Rectal smooth muscle tissue (tissue), 1 donor: Measurements from ENCODE around the gene NEO1.

Experiments used
- H3K27ac ChIP-seq: one replicate; pipeline ENCODE4 v1.7.0; 2013; ENCODE audit warnings: low read depth, low read length, inconsistent platforms
- H3K27me3 ChIP-seq: one replicate; pipeline ENCODE4 v1.7.0; 2013; ENCODE audit warnings: low read length; ENCODE audit not compliant: control insufficient read depth, insufficient read depth
- H3K36me3 ChIP-seq: one replicate; pipeline ENCODE4 v1.7.0; 2013; ENCODE audit warnings: low read length; ENCODE audit not compliant: control insufficient read depth, insufficient read depth
- H3K4me1 ChIP-seq: one replicate; pipeline ENCODE4 v1.7.0; 2013; ENCODE audit warnings: low read length; ENCODE audit not compliant: control insufficient read depth, insufficient read depth
- H3K4me3 ChIP-seq: one replicate; pipeline ENCODE4 v1.7.0; 2013; ENCODE audit warnings: low read length
- H3K9ac ChIP-seq: one replicate; pipeline ENCODE4 v1.7.0; 2013; ENCODE audit warnings: low read length

NEO1 gene

DNA sequence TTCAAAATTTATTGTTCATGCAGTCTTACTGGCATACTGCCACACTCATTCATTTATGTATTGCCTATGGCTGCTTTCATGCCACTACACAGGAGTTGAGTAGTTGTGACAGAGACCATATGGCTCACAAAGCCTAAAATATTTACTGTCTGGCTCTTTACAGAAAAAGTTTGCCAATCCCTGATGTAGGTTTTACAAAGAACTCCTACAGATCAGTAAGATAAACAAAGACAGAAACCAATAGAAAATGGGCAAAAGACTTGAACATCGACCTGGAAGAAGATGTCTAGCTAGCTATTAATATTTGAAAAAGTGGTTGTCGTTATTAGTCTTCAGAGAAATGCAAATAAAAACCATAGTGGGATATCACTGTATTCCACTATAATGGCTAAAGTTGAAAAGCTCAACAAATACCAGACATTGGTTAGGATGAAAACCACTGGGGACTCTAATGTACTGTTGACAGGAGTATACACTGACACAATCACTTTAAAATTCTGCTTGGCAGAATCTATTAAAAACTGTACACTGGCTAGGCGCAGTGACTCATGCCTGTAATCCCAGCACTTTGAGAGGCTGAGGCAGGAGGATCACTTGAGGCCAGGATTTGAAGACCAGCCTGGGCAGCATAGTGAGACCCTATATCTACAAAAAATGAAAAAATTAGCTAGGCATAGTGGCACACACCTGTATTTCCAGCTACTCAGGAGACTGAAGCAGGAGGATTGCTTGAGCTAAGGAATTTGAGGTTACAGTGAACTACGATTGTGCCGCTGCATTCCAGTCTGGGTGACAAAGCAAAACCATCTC lies 87.7 kb downstream of the NEO1 start:
- H3K27ac ChIP-seq, result no peak overlapping the region
- peaks cover 5% of the 10 kb centered on the region for H3K36me3 ChIP-seq
- no peak overlapping the region for H3K9ac ChIP-seq
- no peaks in the 10 kb centered on the region for H3K27me3 ChIP-seq
- no peaks in the 10 kb centered on the region for H3K4me1 ChIP-seq
- no peak overlapping the region for H3K4me3 ChIP-seq

DNA sequence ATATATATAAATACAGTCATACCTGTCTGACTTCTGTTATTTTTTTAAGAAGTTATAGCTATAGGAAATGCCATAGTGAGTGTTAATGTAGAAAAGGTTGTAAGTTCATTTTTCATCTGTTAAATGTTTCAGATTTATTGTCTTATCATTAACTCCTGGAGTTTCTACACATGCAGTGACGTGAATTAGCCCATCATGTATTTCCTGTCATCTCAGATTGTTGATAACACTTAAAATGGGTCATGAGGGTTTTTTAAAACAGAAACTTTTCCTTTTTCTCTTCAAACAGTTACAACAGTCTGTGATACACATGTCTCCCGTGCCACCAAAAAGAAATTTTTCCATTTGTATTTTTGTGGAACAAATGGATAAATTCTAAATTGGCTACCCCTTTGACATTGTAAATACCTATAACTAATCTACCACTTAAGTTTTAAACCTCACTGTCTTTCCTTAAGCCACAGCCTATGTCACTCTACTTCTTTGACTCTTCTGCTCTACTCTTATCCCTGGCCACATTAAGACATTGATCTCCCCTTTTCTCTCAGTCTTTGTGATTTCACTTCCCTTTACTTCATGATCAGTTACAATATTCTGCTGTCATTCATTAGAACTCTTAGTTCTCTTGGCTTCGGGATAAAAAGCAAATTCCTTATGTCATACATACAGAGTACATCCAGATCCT lies 89.1 kb downstream of the NEO1 start:
- H3K4me3 ChIP-seq, result no peak overlapping the region
- H3K9ac ChIP-seq, result no peak overlapping the region
- H3K36me3 ChIP-seq, result peaks cover 7% of the 10 kb centered on the region
- H3K27me3 ChIP-seq, result no peaks in the 10 kb centered on the region
- no peaks in the 10 kb centered on the region for H3K4me1 ChIP-seq
- no peak overlapping the region for H3K27ac ChIP-seq

DNA sequence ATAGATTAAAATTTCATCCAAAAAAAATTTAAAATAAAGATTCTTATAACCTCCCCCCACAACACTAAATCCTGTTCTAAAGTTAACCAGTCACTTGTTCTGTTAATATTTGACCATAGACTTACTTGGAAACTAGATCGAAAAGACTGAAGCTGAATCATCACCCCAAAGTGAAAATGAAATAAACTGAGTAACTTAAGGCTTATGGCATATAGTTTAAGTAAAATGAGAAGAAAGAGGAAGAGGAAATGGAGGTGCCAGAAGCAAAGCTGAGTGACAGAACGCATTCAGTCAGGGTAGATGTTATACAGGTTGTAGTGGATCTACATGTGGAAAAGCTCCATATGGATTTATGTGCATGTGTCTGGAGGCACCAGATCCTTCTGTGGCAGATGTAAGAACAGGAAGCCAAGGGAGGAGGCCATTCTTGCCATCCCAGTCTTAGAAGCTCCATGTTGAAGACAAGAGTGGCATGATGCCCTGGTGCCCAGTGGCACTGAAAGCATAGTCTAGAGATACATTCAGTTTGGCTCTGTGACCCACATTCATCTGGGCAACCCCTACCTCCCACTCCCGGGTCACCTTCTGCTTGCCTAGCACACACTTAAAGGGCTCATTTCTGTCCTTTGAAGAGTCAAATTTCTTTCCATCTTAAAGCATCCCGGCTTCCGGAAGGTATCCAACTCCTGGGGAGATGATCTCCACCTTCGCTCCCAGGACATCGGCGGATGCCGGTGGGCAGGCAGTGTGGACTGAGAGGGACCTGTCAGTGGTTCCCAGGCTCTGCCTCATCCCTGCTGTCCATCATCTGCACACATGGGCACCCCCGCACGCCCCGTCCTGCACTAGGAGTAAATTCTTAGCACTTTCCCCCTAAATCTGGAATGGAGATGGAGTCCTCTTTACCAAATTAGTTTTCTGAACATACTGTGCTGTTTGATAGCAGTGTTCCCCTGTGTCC lies 90.8 kb downstream of the NEO1 start:
- H3K9ac ChIP-seq, result no peak overlapping the region
- H3K4me3 ChIP-seq, result no peak overlapping the region
- no peaks in the 10 kb centered on the region for H3K27me3 ChIP-seq
- H3K36me3 ChIP-seq, result peaks cover 4% of the 10 kb centered on the region
- no peak overlapping the region for H3K27ac ChIP-seq
- H3K4me1 ChIP-seq, result no peaks in the 10 kb centered on the region

DNA sequence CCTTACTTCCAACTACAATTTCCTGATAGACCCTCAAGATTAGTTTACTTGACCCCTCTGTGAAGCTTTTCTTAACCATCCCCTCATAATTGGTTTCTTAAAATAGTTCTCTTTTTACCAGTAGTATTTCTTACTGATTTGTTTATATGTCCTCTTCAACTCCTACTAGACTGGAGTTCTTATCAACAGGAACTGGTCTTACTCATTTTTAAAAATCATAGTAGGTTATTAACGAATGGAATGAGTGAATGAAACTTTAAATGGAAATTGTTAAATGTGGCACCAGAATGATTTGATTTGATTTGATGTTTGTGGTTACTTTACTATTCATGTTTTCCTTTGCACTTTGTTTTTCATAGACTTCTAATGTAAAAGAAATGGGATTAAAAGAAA lies 91.5 kb downstream of the NEO1 start:
- H3K27ac ChIP-seq, result no peak overlapping the region
- H3K4me1 ChIP-seq, result no peaks in the 10 kb centered on the region
- peaks cover 4% of the 10 kb centered on the region for H3K36me3 ChIP-seq
- no peak overlapping the region for H3K4me3 ChIP-seq
- no peak overlapping the region for H3K9ac ChIP-seq
- H3K27me3 ChIP-seq, result no peaks in the 10 kb centered on the region

DNA sequence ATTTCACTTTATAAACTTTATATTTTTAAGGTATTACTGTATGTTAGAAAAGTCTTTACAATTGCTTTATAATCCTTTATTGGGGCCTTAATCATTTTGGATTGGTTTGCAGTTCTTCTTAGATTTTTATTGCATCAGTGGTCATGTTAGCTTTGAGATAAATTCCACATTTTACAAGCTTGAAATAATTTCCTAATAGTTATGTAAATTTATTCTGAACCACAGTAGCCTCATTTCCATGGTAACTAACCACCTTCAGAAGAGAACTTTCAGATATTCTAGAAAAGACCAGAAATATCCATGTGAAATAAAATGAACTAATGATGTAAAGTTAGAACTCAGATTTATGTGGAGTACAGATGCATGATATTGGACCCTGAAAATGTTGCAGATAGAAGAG lies 94.2 kb downstream of the NEO1 start:
- Histone ChIP-seq H3K27ac (no peak overlapping the region), H3K4me1 (no peaks in the 10 kb centered on the region), H3K27me3 (no peaks in the 10 kb centered on the region), H3K36me3 (peaks cover 4% of the 10 kb centered on the region), H3K4me3 (no peak overlapping the region), H3K9ac (no peak overlapping the region)

GRCh38 chr15:73150831-73151230 lies 98.6 kb downstream of the NEO1 start:
- Histone ChIP-seq H3K4me3 (no peak overlapping the region), H3K27ac (no peak overlapping the region), H3K9ac (no peak overlapping the region), H3K4me1 (no peaks in the 10 kb centered on the region), H3K27me3 (no peaks in the 10 kb centered on the region), H3K36me3 (peaks cover 4% of the 10 kb centered on the region)

DNA sequence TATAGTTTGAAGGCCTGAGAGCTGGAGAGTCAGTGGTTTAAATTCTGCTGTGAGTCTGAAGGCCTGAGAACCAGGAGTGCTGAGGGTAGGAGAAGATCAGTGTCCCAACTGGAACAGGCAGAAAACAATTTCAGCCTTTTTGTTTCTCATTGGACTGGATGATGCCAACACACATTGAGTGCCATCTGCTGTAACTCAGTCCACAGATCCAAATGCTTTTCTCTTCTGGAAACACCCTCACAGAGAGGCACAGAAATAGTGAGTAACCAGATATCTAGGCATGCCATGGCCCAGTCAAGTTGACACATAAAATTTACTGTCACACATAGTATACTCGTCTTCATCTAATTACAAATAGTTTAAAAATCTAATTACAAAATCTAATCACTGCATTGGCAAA lies 100.8 kb downstream of the NEO1 start:
- H3K27ac ChIP-seq, result no peak overlapping the region
- no peaks in the 10 kb centered on the region for H3K27me3 ChIP-seq
- H3K9ac ChIP-seq, result no peak overlapping the region
- no peak overlapping the region for H3K4me3 ChIP-seq
- H3K4me1 ChIP-seq, result no peaks in the 10 kb centered on the region
- H3K36me3 ChIP-seq, result peaks cover 2% of the 10 kb centered on the region

DNA sequence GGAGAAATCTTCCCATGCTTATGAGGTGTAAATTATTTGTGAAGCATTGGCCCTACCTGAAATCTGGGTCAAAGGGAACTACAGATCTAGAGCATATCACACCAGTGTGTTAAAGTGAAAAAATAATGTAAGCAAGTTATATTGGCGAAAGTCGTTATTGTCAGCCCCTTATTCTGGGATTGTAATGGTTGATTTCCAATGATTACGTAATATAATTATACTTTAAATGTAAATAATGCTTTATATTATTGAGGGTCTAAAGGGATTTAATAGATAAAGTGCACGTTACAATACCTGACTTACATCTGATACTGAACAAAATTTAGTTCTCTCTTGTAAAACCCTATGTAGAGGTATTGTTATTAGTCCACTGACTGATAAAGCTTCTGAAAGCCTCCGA lies 101.2 kb downstream of the NEO1 start:
- H3K36me3 ChIP-seq, result peaks cover 2% of the 10 kb centered on the region
- no peak overlapping the region for H3K4me3 ChIP-seq
- H3K9ac ChIP-seq, result no peak overlapping the region
- no peaks in the 10 kb centered on the region for H3K27me3 ChIP-seq
- no peak overlapping the region for H3K27ac ChIP-seq
- H3K4me1 ChIP-seq, result no peaks in the 10 kb centered on the region

GRCh38 chr15:73156431-73157191 lies 104.3 kb downstream of the NEO1 start:
- H3K9ac ChIP-seq, result no peak overlapping the region
- H3K4me1 ChIP-seq, result no peaks in the 10 kb centered on the region
- H3K27ac ChIP-seq, result no peak overlapping the region
- no peak overlapping the region for H3K4me3 ChIP-seq
- no peaks in the 10 kb centered on the region for H3K27me3 ChIP-seq
- peaks cover 2% of the 10 kb centered on the region for H3K36me3 ChIP-seq

DNA sequence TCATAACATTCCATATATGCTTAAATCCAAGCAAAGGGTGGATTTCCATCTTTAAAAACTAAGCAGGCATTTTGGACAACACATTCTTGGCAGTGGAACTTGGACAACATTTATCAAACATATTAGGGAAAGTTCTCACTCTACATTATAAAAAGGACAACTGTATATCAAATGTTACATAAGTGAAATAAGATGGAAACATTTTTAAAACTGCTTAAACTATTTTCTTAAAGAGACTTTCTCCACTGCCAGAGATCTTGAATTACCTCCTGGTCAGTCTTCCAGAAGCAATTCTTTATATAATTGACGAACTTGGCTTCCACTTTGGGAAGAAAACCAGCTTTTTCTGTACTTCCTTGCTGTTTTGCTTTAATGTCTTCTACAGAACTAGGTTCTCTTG lies 109.3 kb downstream of the NEO1 start:
- Histone ChIP-seq H3K27ac (no peak overlapping the region), H3K27me3 (no peaks in the 10 kb centered on the region), H3K36me3 (peaks cover 3% of the 10 kb centered on the region), H3K4me3 (no peak overlapping the region), H3K4me1 (peaks cover 7% of the 10 kb centered on the region), H3K9ac (no peak overlapping the region)

- Histone ChIP-seq H3K4me1 (peaks cover 7% of the 10 kb centered on the region), H3K27me3 (no peaks in the 10 kb centered on the region), H3K27ac (no peak overlapping the region), H3K4me3 (no peak overlapping the region), H3K36me3 (peaks cover 3% of the 10 kb centered on the region), H3K9ac (no peak overlapping the region)
These were observed 113.2 kb downstream of the NEO1 start for GRCh38 chr15:73165435-73165834.

GRCh38 chr15:73165844-73166243 lies 113.6 kb downstream of the NEO1 start:
- no peak overlapping the region for H3K4me3 ChIP-seq
- no peak overlapping the region for H3K9ac ChIP-seq
- peaks cover 3% of the 10 kb centered on the region for H3K36me3 ChIP-seq
- H3K27me3 ChIP-seq, result no peaks in the 10 kb centered on the region
- H3K27ac ChIP-seq, result no peak overlapping the region
- H3K4me1 ChIP-seq, result peaks cover 7% of the 10 kb centered on the region
